Panc1 (cell line): ENCODE measurements around the gene SMARCA5. TPM values are rescaled to one million over a fixed set of nuclear protein-coding genes. Genes with fewer than 3 reads are reported as not detected.

Experiments used
- ATAC-seq: fragments of 200-7000 bp; cut with Tn5 transposase; 2 replicates; pipeline ENCODE4 v1.9.1; 2020; ENCODE audit warnings: mild to moderate bottlenecking, moderate library complexity
- BruUV-seq: library from RNA; stranded (reverse); fragments of 400-500 nt; replicated peaks from 2 replicates; lab custom pipeline; 2021; lab: Mats Ljungman, UMichigan
- CTCF ChIA-PET: fragments of 300-600 bp; sonication (Branson Sonifier 250); formaldehyde crosslinking; loops from one replicate; lab custom pipeline; 2022; ENCODE audit warnings: antibody characterized with exemption; lab: Charles Lee
- POLR2A ChIA-PET: fragments of 300-600 bp; sonication (Branson Sonifier 250); formaldehyde crosslinking; loops from one replicate; lab custom pipeline; 2022; ENCODE audit warnings: antibody characterized with exemption; lab: Charles Lee
- DNase-seq: peaks from one replicate; pipeline ENCODE4 v3.0.0-alpha.2; 2010; ENCODE audit warnings: low read depth, low spot score
- H3K27ac ChIP-seq: 2 replicates; pipeline ENCODE4 v1.5.1; 2011; ENCODE audit warnings: mild to moderate bottlenecking, low read length, inconsistent platforms
- H3K27me3 ChIP-seq: fragments of 200-500 bp; sonication (Bioruptor generic); 2 replicates; pipeline ENCODE4 v1.6.0; 2014; ENCODE audit warnings: low read length, inconsistent platforms; ENCODE audit not compliant: control insufficient read depth, insufficient read depth
- H3K36me3 ChIP-seq: fragments of 200-500 bp; sonication (Bioruptor generic); 2 replicates; pipeline ENCODE4 v1.5.1; 2014; ENCODE audit warnings: inconsistent platforms, mild to moderate bottlenecking, low read length, moderate library complexity; ENCODE audit not compliant: control insufficient read depth, insufficient read depth
- H3K4me1 ChIP-seq: 2 replicates; pipeline ENCODE4 v1.5.1; 2011; ENCODE audit warnings: inconsistent platforms, mild to moderate bottlenecking, low read length, moderate library complexity; ENCODE audit not compliant: control insufficient read depth, insufficient read depth
- H3K4me3 ChIP-seq, 2 experiments: 2 replicates each; pipeline ENCODE4 v1.5.1; 2011 to 2012; ENCODE audit warnings: low read depth in 2 of 2, low read length in 2 of 2, mild to moderate bottlenecking in 2 of 2, inconsistent platforms in 1 of 2, moderate library complexity in 1 of 2
- H3K9me3 ChIP-seq: fragments of 200-500 bp; sonication (Bioruptor generic); 2 replicates; pipeline ENCODE4 v1.5.1; 2014; ENCODE audit warnings: low read depth, mild to moderate bottlenecking, inconsistent platforms, low read length, moderate library complexity; ENCODE audit not compliant: control insufficient read depth, insufficient read depth
- POLR2AphosphoS5 ChIP-seq: IDR thresholded peaks from 2 replicates; pipeline ENCODE4 v1.6.1; 2012; ENCODE audit warnings: mild to moderate bottlenecking, low read depth, low read length, moderate library complexity
- SIN3A ChIP-seq: IDR thresholded peaks from 2 replicates; pipeline ENCODE4 v1.6.1; 2012; ENCODE audit warnings: low read depth, mild to moderate bottlenecking, low read length, moderate library complexity, borderline replicate concordance; ENCODE audit not compliant: insufficient read depth
- TCF7L2 ChIP-seq: IDR thresholded peaks from 2 replicates; pipeline ENCODE4 v1.6.1; 2011; ENCODE audit warnings: mild to moderate bottlenecking, low read depth, low read length, inconsistent platforms
- in situ Hi-C: cut with HindIII; loops from 2 replicates; pipeline ENCODE4 v1.10.0; 2016; ENCODE audit warnings: low sequenced_read_pairs, low pct_unique_long_range_greater_than_20kb
- intact Hi-C: fragments of 100-400 bp; cut with micrococcal nuclease; formaldehyde crosslinking; loops from one replicate; pipeline ENCODE4 v1.10.0; 2022; ENCODE audit not compliant: unreplicated experiment
- total RNA-seq: library from RNA; stranded (reverse); gene quantifications from one replicate; pipeline ENCODE4 v1.2.1, GENCODE V29; 2021; ENCODE audit not compliant: unreplicated experiment
- TF ChIP-seq, protein P1 (sequence below): fragments of 450-650 bp; IDR thresholded peaks from 2 replicates; pipeline ENCODE4 v1.5.1; 2017; ENCODE audit warnings: mild to moderate bottlenecking
- TF ChIP-seq, protein P2 (sequence below), 2 experiments: IDR thresholded peaks; 2 replicates each; pipeline ENCODE4 v1.6.1; 2011 to 2012; ENCODE audit warnings: low read depth in 2 of 2, control low read depth in 1 of 2, low read length in 1 of 2, mild to moderate bottlenecking in 1 of 2, moderate library complexity in 1 of 2; ENCODE audit not compliant: insufficient read depth in 1 of 2

Gene SMARCA5
- total RNA-seq, 1 experiment from 2014 or later: 29.9 TPM

DNA sequence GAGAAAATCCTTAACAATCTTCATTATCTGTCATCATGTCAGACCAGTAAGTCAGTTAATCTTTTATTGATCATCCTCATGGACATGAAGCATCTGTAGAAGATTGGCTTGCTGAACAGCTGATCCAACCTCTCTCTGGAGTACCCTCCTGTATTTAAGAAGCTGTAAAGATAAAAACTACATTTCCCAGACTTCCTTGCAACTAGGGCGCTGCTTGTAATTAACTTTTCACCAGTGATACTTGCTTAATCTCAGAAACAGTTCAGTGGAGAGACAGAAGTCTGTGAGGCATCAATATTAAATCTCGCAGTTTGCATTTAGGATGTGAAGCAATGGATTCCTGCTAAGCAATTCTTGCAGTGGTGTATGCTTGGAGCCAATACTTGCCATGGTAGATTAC lies 36.0 kb upstream of the SMARCA5 start:
- H3K27me3 ChIP-seq: no peaks in the 10 kb centered on the region
- CTCF ChIA-PET: no interaction called here
- ATAC-seq: no peak
- no peak overlapping the region for H3K4me3 ChIP-seq
- no peaks in the 10 kb centered on the region for H3K36me3 ChIP-seq
- H3K4me1 ChIP-seq: no peaks in the 10 kb centered on the region
- intact Hi-C loops (no loop called here), in situ Hi-C loops (no loop called here)
- H3K9me3 ChIP-seq: no peaks in the 10 kb centered on the region
- POLR2A ChIA-PET: no interaction called here
- BruUV-seq: no TSS peak
- TF ChIP-seq SIN3A (no peak), TCF7L2 (no peak), POLR2AphosphoS5 (no peak)
- TF ChIP-seq, protein P1, sequence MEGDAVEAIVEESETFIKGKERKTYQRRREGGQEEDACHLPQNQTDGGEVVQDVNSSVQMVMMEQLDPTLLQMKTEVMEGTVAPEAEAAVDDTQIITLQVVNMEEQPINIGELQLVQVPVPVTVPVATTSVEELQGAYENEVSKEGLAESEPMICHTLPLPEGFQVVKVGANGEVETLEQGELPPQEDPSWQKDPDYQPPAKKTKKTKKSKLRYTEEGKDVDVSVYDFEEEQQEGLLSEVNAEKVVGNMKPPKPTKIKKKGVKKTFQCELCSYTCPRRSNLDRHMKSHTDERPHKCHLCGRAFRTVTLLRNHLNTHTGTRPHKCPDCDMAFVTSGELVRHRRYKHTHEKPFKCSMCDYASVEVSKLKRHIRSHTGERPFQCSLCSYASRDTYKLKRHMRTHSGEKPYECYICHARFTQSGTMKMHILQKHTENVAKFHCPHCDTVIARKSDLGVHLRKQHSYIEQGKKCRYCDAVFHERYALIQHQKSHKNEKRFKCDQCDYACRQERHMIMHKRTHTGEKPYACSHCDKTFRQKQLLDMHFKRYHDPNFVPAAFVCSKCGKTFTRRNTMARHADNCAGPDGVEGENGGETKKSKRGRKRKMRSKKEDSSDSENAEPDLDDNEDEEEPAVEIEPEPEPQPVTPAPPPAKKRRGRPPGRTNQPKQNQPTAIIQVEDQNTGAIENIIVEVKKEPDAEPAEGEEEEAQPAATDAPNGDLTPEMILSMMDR: no peak
- TF ChIP-seq, protein P2, sequence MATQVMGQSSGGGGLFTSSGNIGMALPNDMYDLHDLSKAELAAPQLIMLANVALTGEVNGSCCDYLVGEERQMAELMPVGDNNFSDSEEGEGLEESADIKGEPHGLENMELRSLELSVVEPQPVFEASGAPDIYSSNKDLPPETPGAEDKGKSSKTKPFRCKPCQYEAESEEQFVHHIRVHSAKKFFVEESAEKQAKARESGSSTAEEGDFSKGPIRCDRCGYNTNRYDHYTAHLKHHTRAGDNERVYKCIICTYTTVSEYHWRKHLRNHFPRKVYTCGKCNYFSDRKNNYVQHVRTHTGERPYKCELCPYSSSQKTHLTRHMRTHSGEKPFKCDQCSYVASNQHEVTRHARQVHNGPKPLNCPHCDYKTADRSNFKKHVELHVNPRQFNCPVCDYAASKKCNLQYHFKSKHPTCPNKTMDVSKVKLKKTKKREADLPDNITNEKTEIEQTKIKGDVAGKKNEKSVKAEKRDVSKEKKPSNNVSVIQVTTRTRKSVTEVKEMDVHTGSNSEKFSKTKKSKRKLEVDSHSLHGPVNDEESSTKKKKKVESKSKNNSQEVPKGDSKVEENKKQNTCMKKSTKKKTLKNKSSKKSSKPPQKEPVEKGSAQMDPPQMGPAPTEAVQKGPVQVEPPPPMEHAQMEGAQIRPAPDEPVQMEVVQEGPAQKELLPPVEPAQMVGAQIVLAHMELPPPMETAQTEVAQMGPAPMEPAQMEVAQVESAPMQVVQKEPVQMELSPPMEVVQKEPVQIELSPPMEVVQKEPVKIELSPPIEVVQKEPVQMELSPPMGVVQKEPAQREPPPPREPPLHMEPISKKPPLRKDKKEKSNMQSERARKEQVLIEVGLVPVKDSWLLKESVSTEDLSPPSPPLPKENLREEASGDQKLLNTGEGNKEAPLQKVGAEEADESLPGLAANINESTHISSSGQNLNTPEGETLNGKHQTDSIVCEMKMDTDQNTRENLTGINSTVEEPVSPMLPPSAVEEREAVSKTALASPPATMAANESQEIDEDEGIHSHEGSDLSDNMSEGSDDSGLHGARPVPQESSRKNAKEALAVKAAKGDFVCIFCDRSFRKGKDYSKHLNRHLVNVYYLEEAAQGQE (IDR thresholded peaks at IDR 0.05; ENCODE audit: insufficient read depth in 1 of 2, low read depth in 2 of 2, low read length in 1 of 2): no peak
- no peak overlapping the region for H3K27ac ChIP-seq
- no peak for DNase-seq

DNA sequence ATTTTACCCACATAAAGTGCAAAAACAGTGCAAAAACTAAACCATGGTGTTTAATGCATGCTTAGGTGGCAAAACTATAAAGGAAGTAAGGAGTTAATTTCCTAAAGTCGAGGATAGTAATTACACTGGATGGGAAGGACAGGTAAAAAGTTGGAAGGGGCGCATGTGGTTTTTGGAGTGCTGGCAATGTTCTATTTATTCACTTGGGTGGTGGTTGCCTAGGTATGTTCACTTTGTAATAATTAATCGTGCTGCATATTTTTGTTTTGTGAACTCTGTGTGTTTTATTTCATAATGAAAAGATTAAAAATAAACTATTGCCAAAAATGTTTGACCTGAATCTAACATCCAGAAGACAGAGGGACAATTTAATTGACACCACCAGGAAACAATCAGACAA lies 32.1 kb upstream of the SMARCA5 start:
- BruUV-seq: no TSS peak
- in situ Hi-C loops (no loop called here), intact Hi-C loops (loop anchor here (5.0 kb wide), 2 partner anchors 84 to 274 kb away; no protein-coding TSS in a partner anchor)
- ChIA-PET POLR2A (no interaction called here), CTCF (no interaction called here)
- H3K9me3 ChIP-seq: no peaks in the 10 kb centered on the region
- H3K4me1 ChIP-seq: no peaks in the 10 kb centered on the region
- H3K36me3 ChIP-seq: no peaks in the 10 kb centered on the region
- H3K27me3 ChIP-seq: no peaks in the 10 kb centered on the region
- H3K4me3 ChIP-seq: no peak overlapping the region
- ATAC-seq (no peak), DNase-seq (no peak)
- no peak overlapping the region for H3K27ac ChIP-seq
- TF ChIP-seq, protein P1: no peak
- TF ChIP-seq, protein P2 (IDR thresholded peaks at IDR 0.05; ENCODE audit: insufficient read depth in 1 of 2, low read depth in 2 of 2, low read length in 1 of 2): no peak
- TF ChIP-seq TCF7L2 (no peak), SIN3A (no peak), POLR2AphosphoS5 (no peak)
